HEK293 (cell line): ENCODE results near the gene DLGAP3.

ENCODE experiments used
- CTCF ChIA-PET: fragments of 350-600 bp; formaldehyde crosslinking; extraction: SDS; loops from one replicate; lab custom pipeline; 2021; ENCODE audit warnings: antibody characterized with exemption; lab: Yijun Ruan, JAX
- POLR2A ChIA-PET: fragments of 300-600 bp; formaldehyde crosslinking; extraction: SDS; loops from one replicate; lab custom pipeline; 2020; ENCODE audit warnings: antibody characterized with exemption, inconsistent platforms; lab: Yijun Ruan, JAX
- H3K27ac ChIP-seq: fragments of 200-500 bp; sonication (Bioruptor generic); 2 replicates; pipeline ENCODE4 v1.5.1; 2014; ENCODE audit warnings: low read depth, low read length, control low read depth, inconsistent platforms; ENCODE audit errors: extremely low read depth
- H3K36me3 ChIP-seq, 2 experiments: fragments of 200-500 bp in 1 of 2; sonication (Bioruptor generic) in 1 of 2; 1 replicate in 1 of 2; 2 replicates in 1 of 2; pipeline ENCODE4 v1.5.1; 2014 to 2017; ENCODE audit warnings: inconsistent platforms in 2 of 2, low read length in 2 of 2; ENCODE audit not compliant: control insufficient read depth in 2 of 2, insufficient read depth in 1 of 2
- H3K4me1 ChIP-seq: fragments of 200-500 bp; sonication (Bioruptor generic); 2 replicates; pipeline ENCODE4 v1.5.1; 2014; ENCODE audit warnings: mild to moderate bottlenecking, low read length, inconsistent platforms; ENCODE audit not compliant: control insufficient read depth, insufficient read depth
- H3K4me3 ChIP-seq: 2 replicates; pipeline ENCODE4 v1.5.1; 2011; ENCODE audit warnings: low read depth, mild to moderate bottlenecking, control low read depth, low read length, moderate library complexity
- H3K9me3 ChIP-seq: fragments of 200-500 bp; sonication (Bioruptor generic); 2 replicates; pipeline ENCODE4 v1.5.1; 2014; ENCODE audit warnings: low read depth, low read length, inconsistent platforms; ENCODE audit not compliant: control insufficient read depth, insufficient read depth
- BCL11B ChIP-seq: fragments of 450-650 bp; formaldehyde crosslinking; IDR thresholded peaks from 2 replicates; pipeline ENCODE4 v1.5.1; 2016; ENCODE audit warnings: low read depth, missing biosample characterization, missing genetic modification characterization
- GFI1B ChIP-seq: fragments of 450-650 bp; formaldehyde crosslinking; IDR thresholded peaks from 2 replicates; pipeline ENCODE4 v1.5.1; 2016; ENCODE audit warnings: missing biosample characterization, missing genetic modification characterization
- PRDM1 ChIP-seq: fragments of 450-650 bp; formaldehyde crosslinking; IDR thresholded peaks from 2 replicates; pipeline ENCODE4; 2016; ENCODE audit warnings: missing biosample characterization, missing genetic modification characterization
- REST ChIP-seq: fragments of 450-650 bp; formaldehyde crosslinking; IDR thresholded peaks from 2 replicates; pipeline ENCODE4 v1.5.1; 2016; ENCODE audit warnings: missing biosample characterization, missing genetic modification characterization
- ZEB2 ChIP-seq: fragments of 450-650 bp; formaldehyde crosslinking; IDR thresholded peaks from 2 replicates; pipeline ENCODE4 v1.5.1; 2016; ENCODE audit warnings: missing biosample characterization, missing genetic modification characterization
- ZFP3 ChIP-seq: fragments of 450-650 bp; formaldehyde crosslinking; IDR thresholded peaks from 2 replicates; pipeline ENCODE4 v1.5.1; 2016; ENCODE audit warnings: low read depth, missing biosample characterization, missing genetic modification characterization
- ZFP69B ChIP-seq: fragments of 450-650 bp; formaldehyde crosslinking; IDR thresholded peaks from 2 replicates; pipeline ENCODE4 v1.5.1; 2016; ENCODE audit warnings: missing biosample characterization, missing genetic modification characterization
- ZIC2 ChIP-seq: fragments of 450-650 bp; formaldehyde crosslinking; IDR thresholded peaks from 2 replicates; pipeline ENCODE4 v1.5.1; 2016; ENCODE audit warnings: missing biosample characterization, missing genetic modification characterization
- ZNF112 ChIP-seq: fragments of 450-650 bp; formaldehyde crosslinking; IDR thresholded peaks from 2 replicates; pipeline ENCODE4 v1.5.0; 2017; ENCODE audit warnings: missing biosample characterization, missing genetic modification characterization
- ZNF133 ChIP-seq: fragments of 450-650 bp; formaldehyde crosslinking; IDR thresholded peaks from 2 replicates; pipeline ENCODE4 v1.5.1; 2016; ENCODE audit warnings: missing biosample characterization, missing genetic modification characterization
- ZNF2 ChIP-seq: fragments of 450-650 bp; formaldehyde crosslinking; IDR thresholded peaks from 2 replicates; pipeline ENCODE4 v1.5.1; 2016; ENCODE audit warnings: missing biosample characterization, missing genetic modification characterization
- ZNF202 ChIP-seq: fragments of 450-650 bp; formaldehyde crosslinking; IDR thresholded peaks from 2 replicates; pipeline ENCODE4 v1.5.1; 2016; ENCODE audit warnings: missing biosample characterization, missing genetic modification characterization, borderline replicate concordance
- ZNF24 ChIP-seq: fragments of 450-650 bp; formaldehyde crosslinking; IDR thresholded peaks from 2 replicates; pipeline ENCODE4 v1.5.1; 2016; ENCODE audit warnings: missing biosample characterization, missing genetic modification characterization
- ZNF292 ChIP-seq: fragments of 450-650 bp; formaldehyde crosslinking; IDR thresholded peaks from 2 replicates; pipeline ENCODE4 v1.5.1; 2016; ENCODE audit warnings: low read depth, missing biosample characterization, missing genetic modification characterization, borderline replicate concordance
- ZNF302 ChIP-seq: fragments of 450-650 bp; formaldehyde crosslinking; IDR thresholded peaks from 2 replicates; pipeline ENCODE4 v1.5.1; 2016; ENCODE audit warnings: missing biosample characterization, missing genetic modification characterization, low read depth
- ZNF394 ChIP-seq: fragments of 450-650 bp; formaldehyde crosslinking; IDR thresholded peaks from 2 replicates; pipeline ENCODE4 v1.5.1; 2016; ENCODE audit warnings: missing biosample characterization, missing genetic modification characterization, mild to moderate bottlenecking, moderate library complexity, borderline replicate concordance
- ZNF473 ChIP-seq: fragments of 450-650 bp; formaldehyde crosslinking; IDR thresholded peaks from 2 replicates; pipeline ENCODE4 v1.5.1; 2017; ENCODE audit warnings: missing biosample characterization, missing genetic modification characterization
- ZNF561 ChIP-seq: fragments of 450-650 bp; IDR thresholded peaks from 2 replicates; pipeline ENCODE4 v1.5.1; 2018; ENCODE audit warnings: missing biosample characterization, missing genetic modification characterization, borderline replicate concordance
- ZNF837 ChIP-seq: fragments of 450-650 bp; formaldehyde crosslinking; IDR thresholded peaks from 2 replicates; pipeline ENCODE4 v1.5.1; 2016; ENCODE audit warnings: missing biosample characterization, missing genetic modification characterization
- TF ChIP-seq, protein P1 (sequence below): fragments of 450-650 bp; formaldehyde crosslinking; IDR thresholded peaks from 2 replicates; pipeline ENCODE4 v1.5.1; 2016; ENCODE audit warnings: missing biosample characterization, missing genetic modification characterization
- TF ChIP-seq, protein P2 (sequence below): fragments of 450-650 bp; formaldehyde crosslinking; IDR thresholded peaks from 2 replicates; pipeline ENCODE4 v1.5.1; 2017; ENCODE audit warnings: missing biosample characterization, missing genetic modification characterization
- TF ChIP-seq, protein P3 (sequence below): fragments of 450-650 bp; formaldehyde crosslinking; IDR thresholded peaks from 2 replicates; pipeline ENCODE4 v1.5.1; 2016; ENCODE audit warnings: missing biosample characterization, missing genetic modification characterization

The DLGAP3 gene

DNA sequence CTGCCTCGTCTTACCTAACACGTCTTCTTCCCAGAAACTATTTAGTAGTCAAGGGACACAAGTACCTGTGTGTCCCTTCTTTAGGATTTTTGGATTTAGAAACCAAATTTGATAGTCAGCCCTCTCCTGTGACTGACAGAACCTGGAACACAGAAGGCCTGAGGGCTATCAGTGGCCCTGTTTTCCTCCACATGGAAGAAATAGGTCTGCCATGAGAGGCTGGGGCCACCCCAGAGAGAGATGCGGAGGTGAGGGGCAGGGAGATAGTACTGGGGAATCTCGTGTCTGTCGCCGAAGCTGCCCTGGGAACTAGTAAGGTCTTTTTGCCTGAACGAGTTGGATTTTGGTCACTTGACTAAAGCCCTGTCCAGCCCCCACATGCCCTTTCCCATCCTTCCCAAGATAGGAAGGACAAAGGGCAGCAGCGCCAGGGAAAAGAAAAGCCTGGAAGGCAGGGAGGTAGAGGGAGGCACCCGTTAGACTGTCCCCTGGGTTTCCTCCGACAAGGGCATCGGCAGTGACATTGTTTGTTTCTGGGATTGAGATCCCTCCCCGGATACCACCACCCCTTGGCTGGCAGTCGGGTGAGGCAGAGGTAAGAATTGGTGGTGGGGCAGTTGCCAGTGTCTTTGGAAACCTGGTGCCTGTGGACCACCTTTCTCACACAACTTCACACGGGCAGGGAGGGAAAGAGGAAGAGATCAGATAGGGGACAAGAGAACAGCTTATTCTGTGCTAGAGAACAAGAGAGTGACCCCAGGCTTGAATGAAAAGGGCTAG is 89.7 kb downstream of the DLGAP3 start:
- H3K9me3 ChIP-seq: no peaks in the 10 kb centered on the region
- ChIA-PET POLR2A (no interaction called here), CTCF (interaction anchor here (1.0 kb wide), 1 partner anchor 10 kb away, joined by 4 read pairs; no protein-coding TSS in a partner anchor)
- no peaks in the 10 kb centered on the region for H3K4me1 ChIP-seq
- no peak overlapping the region for H3K4me3 ChIP-seq
- H3K36me3 ChIP-seq: no peaks in the 10 kb centered on the region
- TF ChIP-seq, protein P1, sequence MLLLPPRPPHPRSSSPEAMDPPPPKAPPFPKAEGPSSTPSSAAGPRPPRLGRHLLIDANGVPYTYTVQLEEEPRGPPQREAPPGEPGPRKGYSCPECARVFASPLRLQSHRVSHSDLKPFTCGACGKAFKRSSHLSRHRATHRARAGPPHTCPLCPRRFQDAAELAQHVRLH: no peak
- TF ChIP-seq, protein P2, sequence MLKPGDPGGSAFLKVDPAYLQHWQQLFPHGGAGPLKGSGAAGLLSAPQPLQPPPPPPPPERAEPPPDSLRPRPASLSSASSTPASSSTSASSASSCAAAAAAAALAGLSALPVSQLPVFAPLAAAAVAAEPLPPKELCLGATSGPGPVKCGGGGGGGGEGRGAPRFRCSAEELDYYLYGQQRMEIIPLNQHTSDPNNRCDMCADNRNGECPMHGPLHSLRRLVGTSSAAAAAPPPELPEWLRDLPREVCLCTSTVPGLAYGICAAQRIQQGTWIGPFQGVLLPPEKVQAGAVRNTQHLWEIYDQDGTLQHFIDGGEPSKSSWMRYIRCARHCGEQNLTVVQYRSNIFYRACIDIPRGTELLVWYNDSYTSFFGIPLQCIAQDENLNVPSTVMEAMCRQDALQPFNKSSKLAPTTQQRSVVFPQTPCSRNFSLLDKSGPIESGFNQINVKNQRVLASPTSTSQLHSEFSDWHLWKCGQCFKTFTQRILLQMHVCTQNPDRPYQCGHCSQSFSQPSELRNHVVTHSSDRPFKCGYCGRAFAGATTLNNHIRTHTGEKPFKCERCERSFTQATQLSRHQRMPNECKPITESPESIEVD (tag by site-specific recombination): no peak
- H3K27ac ChIP-seq: no peak overlapping the region

GRCh38 chr1:34833711-34834110 is 95.7 kb downstream of the DLGAP3 start:
- Histone ChIP-seq H3K27ac (no peak overlapping the region), H3K4me1 (no peaks in the 10 kb centered on the region), H3K36me3 (no peaks in the 10 kb centered on the region), H3K9me3 (no peaks in the 10 kb centered on the region), H3K4me3 (no peak overlapping the region)
- POLR2A ChIA-PET: interaction anchor here (0.7 kb wide), 1 partner anchor 25 kb away, joined by 10 read pairs; no protein-coding TSS in a partner anchor
- no peak for TF ChIP-seq REST (tag by site-specific recombination)
- TF ChIP-seq ZNF473 (tag by site-specific recombination): no peak
- no peak for TF ChIP-seq ZFP3 (tag by site-specific recombination)
- no peak for TF ChIP-seq ZNF112 (tag by site-specific recombination)
- no peak for TF ChIP-seq ZIC2 (tag by site-specific recombination)
- TF ChIP-seq ZNF202 (tag by site-specific recombination): no peak
- TF ChIP-seq PRDM1: no peak
- no peak for TF ChIP-seq ZNF302 (tag by site-specific recombination)
- TF ChIP-seq BCL11B (tag by site-specific recombination): no peak
- TF ChIP-seq ZNF837 (tag by site-specific recombination): no peak
- TF ChIP-seq ZNF561: no peak
- TF ChIP-seq GFI1B: no peak
- TF ChIP-seq ZEB2 (tag by site-specific recombination): no peak
- no peak for TF ChIP-seq ZNF394 (tag by site-specific recombination)
- no peak for TF ChIP-seq ZNF24
- no peak for TF ChIP-seq ZNF133 (tag by site-specific recombination)
- TF ChIP-seq ZNF292: no peak
- no peak for TF ChIP-seq ZFP69B (tag by site-specific recombination)
- no peak for TF ChIP-seq ZNF2
- TF ChIP-seq, protein P3, sequence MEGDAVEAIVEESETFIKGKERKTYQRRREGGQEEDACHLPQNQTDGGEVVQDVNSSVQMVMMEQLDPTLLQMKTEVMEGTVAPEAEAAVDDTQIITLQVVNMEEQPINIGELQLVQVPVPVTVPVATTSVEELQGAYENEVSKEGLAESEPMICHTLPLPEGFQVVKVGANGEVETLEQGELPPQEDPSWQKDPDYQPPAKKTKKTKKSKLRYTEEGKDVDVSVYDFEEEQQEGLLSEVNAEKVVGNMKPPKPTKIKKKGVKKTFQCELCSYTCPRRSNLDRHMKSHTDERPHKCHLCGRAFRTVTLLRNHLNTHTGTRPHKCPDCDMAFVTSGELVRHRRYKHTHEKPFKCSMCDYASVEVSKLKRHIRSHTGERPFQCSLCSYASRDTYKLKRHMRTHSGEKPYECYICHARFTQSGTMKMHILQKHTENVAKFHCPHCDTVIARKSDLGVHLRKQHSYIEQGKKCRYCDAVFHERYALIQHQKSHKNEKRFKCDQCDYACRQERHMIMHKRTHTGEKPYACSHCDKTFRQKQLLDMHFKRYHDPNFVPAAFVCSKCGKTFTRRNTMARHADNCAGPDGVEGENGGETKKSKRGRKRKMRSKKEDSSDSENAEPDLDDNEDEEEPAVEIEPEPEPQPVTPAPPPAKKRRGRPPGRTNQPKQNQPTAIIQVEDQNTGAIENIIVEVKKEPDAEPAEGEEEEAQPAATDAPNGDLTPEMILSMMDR (tag by site-specific recombination): no peak
- CTCF ChIA-PET: interaction anchor here (1.0 to 7.2 kb wide), 2 partner anchors 19 to 26 kb away, joined by 3 to 43 read pairs; partner anchors contain the start of gene SMIM12
